RPMI8226 (cell line): ENCODE results near the gene METTL14.

Experiments
- DNase-seq: peaks from one replicate; pipeline ENCODE4 v3.0.0-alpha.2; 2015

Gene METTL14

GRCh38 chr4:118734491-118735205 lies 49.5 kb downstream of the METTL14 start:
- DNase-seq = no peak

GRCh38 chr4:118736900-118737299 lies 51.7 kb downstream of the METTL14 start:
- no peak for DNase-seq

- DNase-seq = no peak
These were observed 52.9 kb downstream of the METTL14 start for GRCh38 chr4:118738090-118738489.

- no peak for DNase-seq
These were observed 54.0 kb downstream of the METTL14 start for GRCh38 chr4:118739022-118739713.

- no peak for DNase-seq
These were observed 55.7 kb downstream of the METTL14 start for GRCh38 chr4:118740869-118741268.

- DNase-seq = no peak
These were observed 56.2 kb downstream of the METTL14 start for GRCh38 chr4:118741301-118741855.

GRCh38 chr4:118742050-118742449 lies 56.9 kb downstream of the METTL14 start:
- no peak for DNase-seq

GRCh38 chr4:118743867-118744266 lies 58.7 kb downstream of the METTL14 start:
- DNase-seq = no peak

- DNase-seq = no peak
These were observed 60.2 kb downstream of the METTL14 start for GRCh38 chr4:118745357-118745756.

GRCh38 chr4:118746251-118746919 lies 61.2 kb downstream of the METTL14 start:
- DNase-seq = no peak

GRCh38 chr4:118749347-118749988 lies 64.3 kb downstream of the METTL14 start:
- DNase-seq = no peak

GRCh38 chr4:118751629-118752323 lies 66.6 kb downstream of the METTL14 start:
- DNase-seq = no peak

GRCh38 chr4:118752551-118752950 lies 67.4 kb downstream of the METTL14 start:
- no peak for DNase-seq

- DNase-seq = no peak
These were observed 67.9 kb downstream of the METTL14 start for GRCh38 chr4:118753096-118753495.

GRCh38 chr4:118753685-118754084 lies 68.5 kb downstream of the METTL14 start:
- DNase-seq = no peak

GRCh38 chr4:118754890-118755289 lies 69.7 kb downstream of the METTL14 start:
- DNase-seq = no peak

GRCh38 chr4:118755438-118756226 lies 70.4 kb downstream of the METTL14 start:
- DNase-seq = no peak

- DNase-seq = no peak
These were observed 71.2 kb downstream of the METTL14 start for GRCh38 chr4:118756429-118756828.

- DNase-seq = no peak
These were observed 71.8 kb downstream of the METTL14 start for GRCh38 chr4:118756958-118757357.

- DNase-seq = no peak
These were observed 72.6 kb downstream of the METTL14 start for GRCh38 chr4:118757761-118758251.

- DNase-seq = no peak
These were observed 73.1 kb downstream of the METTL14 start for GRCh38 chr4:118758293-118758692.
